Type B pancreatic cell (in vitro differentiated cells): ENCODE measurements around the gene DYRK1B. TPM values are rescaled to one million over a fixed set of nuclear protein-coding genes. Genes with fewer than 3 reads are reported as not detected.

Source experiments
- DNase-seq: peaks from one replicate; pipeline ENCODE4 v3.0.0; 2021; ENCODE audit warnings: mixed read lengths; ENCODE audit not compliant: unreplicated experiment; ENCODE audit errors: extremely low spot score
- H3K27ac Mint-ChIP-seq: 2 replicates; pipeline ENCODE4 v1.8.0; 2021; ENCODE audit warnings: mild to moderate bottlenecking, mixed read lengths
- H3K27me3 Mint-ChIP-seq: 2 replicates; pipeline ENCODE4 v1.8.0; 2021; ENCODE audit warnings: mixed read lengths
- H3K36me3 Mint-ChIP-seq: 2 replicates; pipeline ENCODE4 v1.8.0; 2021; ENCODE audit warnings: mixed read lengths
- H3K4me1 Mint-ChIP-seq: one replicate; pipeline ENCODE4 v1.8.0; 2021; ENCODE audit warnings: mixed read lengths; ENCODE audit not compliant: unreplicated experiment
- H3K4me3 Mint-ChIP-seq: 2 replicates; pipeline ENCODE4 v1.8.0; 2021; ENCODE audit warnings: mild to moderate bottlenecking, mixed read lengths
- H3K9me3 Mint-ChIP-seq: 2 replicates; pipeline ENCODE4 v1.8.0; 2021; ENCODE audit warnings: mixed read lengths
- total RNA-seq: library from RNA; stranded (reverse); gene quantifications from 2 replicates; pipeline ENCODE4 v1.2.1, GENCODE V29; 2021; ENCODE audit warnings: low replicate concordance
- TF ChIP-seq, protein P1 (sequence below): fragments of 200-600 bp; sonication (generic); conservative IDR thresholded peaks from 2 replicates; pipeline ENCODE4 v1.5.0; 2021; ENCODE audit warnings: antibody characterized with exemption, mild to moderate bottlenecking

Gene DYRK1B
- total RNA-seq, 1 donor from 2014 or later, result 49.3 TPM

DNA sequence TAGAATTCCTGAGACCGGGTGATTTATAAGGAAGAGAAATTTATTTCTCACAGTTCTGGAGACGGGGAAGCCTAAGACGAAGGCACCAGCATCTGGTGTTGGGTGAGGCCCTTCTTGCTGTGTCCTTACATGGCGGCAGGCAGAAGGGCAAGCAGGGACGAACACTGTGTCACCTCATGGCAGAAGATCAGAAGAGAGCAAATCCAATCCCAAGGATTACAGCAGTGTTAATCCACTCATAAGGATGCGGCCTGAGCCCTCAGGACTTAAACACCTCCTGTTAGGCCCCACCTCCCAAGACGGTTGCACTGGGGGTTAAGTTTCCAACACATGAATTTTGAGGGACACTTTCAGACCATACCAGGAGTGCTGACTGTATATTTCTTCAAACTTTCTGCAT is 18.9 kb upstream of the DYRK1B start:
- no peaks in the 10 kb centered on the region for H3K9me3 Mint-ChIP-seq
- H3K36me3 Mint-ChIP-seq, result no peaks in the 10 kb centered on the region
- H3K4me1 Mint-ChIP-seq, result no peaks in the 10 kb centered on the region
- DNase-seq, result no peak
- no peaks in the 10 kb centered on the region for H3K27me3 Mint-ChIP-seq
- no peak overlapping the region for H3K4me3 Mint-ChIP-seq
- TF ChIP-seq, protein P1, sequence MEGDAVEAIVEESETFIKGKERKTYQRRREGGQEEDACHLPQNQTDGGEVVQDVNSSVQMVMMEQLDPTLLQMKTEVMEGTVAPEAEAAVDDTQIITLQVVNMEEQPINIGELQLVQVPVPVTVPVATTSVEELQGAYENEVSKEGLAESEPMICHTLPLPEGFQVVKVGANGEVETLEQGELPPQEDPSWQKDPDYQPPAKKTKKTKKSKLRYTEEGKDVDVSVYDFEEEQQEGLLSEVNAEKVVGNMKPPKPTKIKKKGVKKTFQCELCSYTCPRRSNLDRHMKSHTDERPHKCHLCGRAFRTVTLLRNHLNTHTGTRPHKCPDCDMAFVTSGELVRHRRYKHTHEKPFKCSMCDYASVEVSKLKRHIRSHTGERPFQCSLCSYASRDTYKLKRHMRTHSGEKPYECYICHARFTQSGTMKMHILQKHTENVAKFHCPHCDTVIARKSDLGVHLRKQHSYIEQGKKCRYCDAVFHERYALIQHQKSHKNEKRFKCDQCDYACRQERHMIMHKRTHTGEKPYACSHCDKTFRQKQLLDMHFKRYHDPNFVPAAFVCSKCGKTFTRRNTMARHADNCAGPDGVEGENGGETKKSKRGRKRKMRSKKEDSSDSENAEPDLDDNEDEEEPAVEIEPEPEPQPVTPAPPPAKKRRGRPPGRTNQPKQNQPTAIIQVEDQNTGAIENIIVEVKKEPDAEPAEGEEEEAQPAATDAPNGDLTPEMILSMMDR, result no peak
- H3K27ac Mint-ChIP-seq, result no peak overlapping the region

DNA sequence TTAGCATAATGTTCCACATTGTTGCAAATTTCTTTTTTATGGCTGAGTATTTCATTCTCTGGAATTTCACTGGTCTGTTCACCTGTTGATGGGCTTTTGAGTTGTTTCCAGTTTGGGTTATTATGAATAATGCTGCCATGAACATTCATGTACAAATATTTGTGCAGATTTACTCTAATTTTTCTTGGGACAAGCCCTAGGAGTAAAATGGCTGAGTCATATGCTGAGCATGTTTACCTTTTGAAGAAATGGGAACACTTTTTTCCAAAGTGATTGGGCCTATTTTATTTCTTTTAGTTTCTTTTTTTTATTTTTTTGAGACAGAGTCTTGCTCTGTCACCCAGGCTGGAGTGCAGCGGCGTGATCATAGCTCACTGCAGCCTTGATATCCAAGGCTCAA is 16.9 kb upstream of the DYRK1B start:
- TF ChIP-seq, protein P1, result no peak

GRCh38 chr19:39848392-39848791 is 14.4 kb upstream of the DYRK1B start:
- Mint-ChIP-seq H3K36me3 (peaks cover 3% of the 10 kb centered on the region), H3K27me3 (no peaks in the 10 kb centered on the region), H3K4me3 (no peak overlapping the region), H3K27ac (no peak overlapping the region), H3K4me1 (peaks cover 27% of the 10 kb centered on the region), H3K9me3 (no peaks in the 10 kb centered on the region)
- TF ChIP-seq, protein P1, result no peak
- DNase-seq, result no peak

More for the DNA sequence above, 16.9 kb upstream of the DYRK1B start:
- Mint-ChIP-seq H3K9me3 (no peaks in the 10 kb centered on the region), H3K4me3 (no peak overlapping the region), H3K4me1 (peaks cover 10% of the 10 kb centered on the region), H3K36me3 (no peaks in the 10 kb centered on the region), H3K27me3 (no peaks in the 10 kb centered on the region), H3K27ac (no peak overlapping the region)
- no peak for DNase-seq

GRCh38 chr19:39847525-39847924 is 13.6 kb upstream of the DYRK1B start:
- H3K27ac Mint-ChIP-seq, result peak overlapping the region; percentile 95
- TF ChIP-seq, protein P1, result no peak
- H3K4me3 Mint-ChIP-seq, result peak overlapping the region; percentile 96

GRCh38 chr19:39846678-39847486 is 12.9 kb upstream of the DYRK1B start:
- Mint-ChIP-seq H3K9me3 (no peaks in the 10 kb centered on the region), H3K27me3 (no peaks in the 10 kb centered on the region), H3K4me3 (peak overlapping the region; percentile 96), H3K27ac (peak overlapping the region; percentile 95), H3K4me1 (peaks cover 38% of the 10 kb centered on the region), H3K36me3 (peaks cover 3% of the 10 kb centered on the region)
- no peak for DNase-seq
- TF ChIP-seq, protein P1, result no peak

More at GRCh38 chr19:39847525-39847924, 13.6 kb upstream of the DYRK1B start:
- Mint-ChIP-seq H3K4me1 (peaks cover 34% of the 10 kb centered on the region), H3K27me3 (no peaks in the 10 kb centered on the region), H3K9me3 (no peaks in the 10 kb centered on the region), H3K36me3 (peaks cover 3% of the 10 kb centered on the region)
- DNase-seq, result no peak
